SK-N-SH (cell line): ENCODE results near the gene SLITRK3. TPM values are rescaled to one million over a fixed set of nuclear protein-coding genes. Genes with fewer than 3 reads are reported as not detected.

Source experiments
- CTCF ChIA-PET: fragments of 300-600, 350-600 bp; formaldehyde crosslinking; extraction: SDS; loops from one replicate; lab custom pipeline; 2021; lab: Yijun Ruan, JAX
- POLR2A ChIA-PET: fragments of 350-600 bp; sonication (Branson Sonifier 250); formaldehyde crosslinking; extraction: SDS; loops from one replicate; lab custom pipeline; 2020; ENCODE audit warnings: antibody characterized with exemption, inconsistent platforms; lab: Yijun Ruan, JAX
- DNase-seq: peaks from one replicate; pipeline ENCODE4 v3.0.0; 2012
- H2AFZ ChIP-seq: fragments of 200-600 bp; sonication (generic); 2 replicates; pipeline ENCODE4 v1.8.1; 2016; ENCODE audit warnings: antibody characterized with exemption, mild to moderate bottlenecking, low read depth
- H3F3A ChIP-seq: fragments of 200-600 bp; sonication (generic); replicated peaks from 2 replicates; pipeline ENCODE3; 2016; ENCODE audit warnings: antibody characterized with exemption, mild to moderate bottlenecking; ENCODE audit not compliant: insufficient read depth
- H3K27ac ChIP-seq, 2 experiments: fragments of 200-500 bp in 1 of 2; fragments of 200-600 bp in 1 of 2; sonication (Bioruptor generic) in 1 of 2; sonication (generic), shearing (Covaris generic) in 1 of 2; 2 replicates each; pipeline versions ENCODE4 v1.5.1 to v1.6.1; 2014 to 2016; ENCODE audit warnings: low read depth in 2 of 2, inconsistent platforms in 1 of 2, low read length in 1 of 2, mild to moderate bottlenecking in 1 of 2, mixed read lengths in 1 of 2
- H3K27me3 ChIP-seq: fragments of 200-600 bp; sonication (generic), shearing (Covaris generic); 2 replicates; pipeline ENCODE4 v1.6.1; 2016; ENCODE audit warnings: mixed run types; ENCODE audit not compliant: insufficient read depth
- H3K36me3 ChIP-seq, 2 experiments: fragments of 200-500 bp in 1 of 2; fragments of 200-600 bp in 1 of 2; sonication (Bioruptor generic) in 1 of 2; sonication (generic) in 1 of 2; replicated peaks in 1 of 2; 2 replicates each; pipeline versions ENCODE3 to v1.5.1; 2014 to 2016; ENCODE audit warnings: low read length in 1 of 2, mild to moderate bottlenecking in 1 of 2; ENCODE audit not compliant: insufficient read depth in 2 of 2, control insufficient read depth in 1 of 2
- H3K4me1 ChIP-seq, 2 experiments: fragments of 200-500 bp in 1 of 2; fragments of 200-600 bp in 1 of 2; sonication (Bioruptor generic) in 1 of 2; sonication (generic), shearing (Covaris generic) in 1 of 2; 2 replicates each; pipeline versions ENCODE4 v1.5.1 to v1.6.1; 2014 to 2016; ENCODE audit warnings: low read depth in 1 of 2, low read length in 1 of 2, mixed run types in 1 of 2; ENCODE audit not compliant: insufficient read depth in 2 of 2, control insufficient read depth in 1 of 2
- H3K4me2 ChIP-seq: fragments of 200-600 bp; sonication (generic), shearing (Covaris generic); 2 replicates; pipeline ENCODE4 v1.6.1; 2017; ENCODE audit warnings: mixed run types
- H3K4me3 ChIP-seq, 2 experiments: fragments of 200-500 bp in 1 of 2; fragments of 200-600 bp in 1 of 2; sonication (Bioruptor generic) in 1 of 2; sonication (generic), shearing (Covaris generic) in 1 of 2; 2 replicates each; pipeline versions ENCODE4 v1.5.1 to v1.8.1; 2014 to 2016; ENCODE audit warnings: low read depth in 2 of 2, inconsistent platforms in 1 of 2, low read length in 1 of 2, mild to moderate bottlenecking in 1 of 2, mixed read lengths in 1 of 2, moderate library complexity in 1 of 2
- H3K79me2 ChIP-seq: fragments of 200-600 bp; sonication (generic); 2 replicates; pipeline ENCODE4 v1.8.1; 2017; ENCODE audit warnings: mild to moderate bottlenecking; ENCODE audit not compliant: insufficient read depth
- H3K9ac ChIP-seq: fragments of 200-600 bp; sonication (generic); 2 replicates; pipeline ENCODE4 v1.6.1; 2017; ENCODE audit warnings: mixed run types
- H3K9me2 ChIP-seq: fragments of 200-600 bp; sonication (generic); 2 replicates; pipeline ENCODE4 v1.6.1; 2017; ENCODE audit warnings: mixed run types
- H3K9me3 ChIP-seq: fragments of 200-600 bp; sonication (generic); 2 replicates; pipeline ENCODE4 v1.6.1; 2017; ENCODE audit warnings: mixed run types, mild to moderate bottlenecking, moderate library complexity
- H4K20me1 ChIP-seq: fragments of 200-600 bp; sonication (generic); 2 replicates; pipeline ENCODE4 v1.6.1; 2017; ENCODE audit warnings: mild to moderate bottlenecking, mixed run types; ENCODE audit not compliant: insufficient read depth
- ELF1 ChIP-seq: IDR thresholded peaks from 2 replicates; pipeline ENCODE4 v1.4.0; 2012
- EZH2phosphoT487 ChIP-seq: fragments of 200-600 bp; sonication (generic); IDR thresholded peaks from 2 replicates; pipeline ENCODE4 v1.6.1; 2017; ENCODE audit warnings: low read depth, mixed run types, mild to moderate bottlenecking, antibody characterized with exemption, moderate library complexity, borderline replicate concordance
- FOSL2 ChIP-seq: IDR thresholded peaks from 2 replicates; pipeline ENCODE4 v1.4.0; 2012; ENCODE audit warnings: low read depth, mild to moderate bottlenecking, moderate library complexity, borderline replicate concordance
- FOXM1 ChIP-seq: IDR thresholded peaks from 2 replicates; pipeline ENCODE4 v1.4.0; 2012; ENCODE audit warnings: low read depth, mild to moderate bottlenecking
- IRF3 ChIP-seq: fragments of 150-350 bp; IDR thresholded peaks from 2 replicates; pipeline ENCODE4 v1.6.1; 2016; ENCODE audit warnings: mild to moderate bottlenecking, low read depth, low read length
- MEF2A ChIP-seq: IDR thresholded peaks from 2 replicates; pipeline ENCODE4 v1.4.0; 2012; ENCODE audit warnings: low read depth, borderline replicate concordance
- NFIC ChIP-seq: IDR thresholded peaks from 2 replicates; pipeline ENCODE4 v1.4.0; 2012; ENCODE audit warnings: borderline replicate concordance
- RCOR1 ChIP-seq: fragments of 150-350 bp; IDR thresholded peaks from 2 replicates; pipeline ENCODE4 v1.6.1; 2017; ENCODE audit warnings: antibody characterized with exemption, low read length
- REST ChIP-seq: IDR thresholded peaks from 2 replicates; pipeline ENCODE4 v1.6.1; 2012; ENCODE audit warnings: mild to moderate bottlenecking, low read depth, low read length, moderate library complexity
- RXRA ChIP-seq: IDR thresholded peaks from 2 replicates; pipeline ENCODE4 v1.4.0; 2012; ENCODE audit warnings: low read depth, mild to moderate bottlenecking, borderline replicate concordance
- SMC3 ChIP-seq: IDR thresholded peaks from 2 replicates; pipeline ENCODE4 v1.6.1; 2012; ENCODE audit warnings: low read depth, low read length, improper control_type of control experiment
- TAF1 ChIP-seq: IDR thresholded peaks from 2 replicates; pipeline ENCODE4 v1.6.1; 2012; ENCODE audit warnings: low read depth, mild to moderate bottlenecking, low read length, moderate library complexity, borderline replicate concordance
- TCF12 ChIP-seq: IDR thresholded peaks from 2 replicates; pipeline ENCODE4 v1.4.0; 2012
- YY1 ChIP-seq: IDR thresholded peaks from 2 replicates; pipeline ENCODE4 v1.4.0; 2012; ENCODE audit warnings: low read depth, mild to moderate bottlenecking
- ZBTB33 ChIP-seq: IDR thresholded peaks from 2 replicates; pipeline ENCODE4 v1.4.0; 2012; ENCODE audit warnings: low read depth, borderline replicate concordance
- WGBS: methylation state at CpG from one replicate; pipeline ENCODE4 v1.1.6; 2017; ENCODE audit warnings: low lambda C conversion rate; 5-methylcytosine and 5-hydroxymethylcytosine counted together
- polyA plus RNA-seq, 3 experiments: library from polyadenylated mRNA; depleted of rRNA; stranded (reverse); fragments of >200 nt; gene quantifications; 2 replicates each; pipeline ENCODE4 v1.2.3, GENCODE V29; 2012
- TF ChIP-seq, protein P1 (sequence below): IDR thresholded peaks from 2 replicates; pipeline ENCODE4 v1.4.0; 2012; ENCODE audit warnings: low read depth
- TF ChIP-seq, protein P2 (sequence below): fragments of 200-600 bp; sonication (generic); IDR thresholded peaks from 2 replicates; pipeline ENCODE4 v1.6.1; 2017; ENCODE audit warnings: antibody characterized with exemption, mild to moderate bottlenecking, moderate library complexity
- TF ChIP-seq, protein P3 (sequence below): IDR thresholded peaks from 2 replicates; pipeline ENCODE4; 2012

SLITRK3 gene
- polyA plus RNA-seq, 1 of the 3 experiments (the other 2 are of a cell fraction), result not detected

GRCh38 chr3:165202995-165203394 lies 6.8 kb upstream of the SLITRK3 start:
- DNase-seq, result no peak
- Histone ChIP-seq H2AFZ (no peak overlapping the region), H3K9me2 (no peaks in the 10 kb centered on the region), H3K79me2 (no peaks in the 10 kb centered on the region), H3K27me3 (peaks cover 2% of the 10 kb centered on the region; the same call in 1 of the 2 replicates), H3K9ac (no peak overlapping the region), H3K4me1 (peaks cover 0 to 4% of the 10 kb centered on the region in 2 experiments; a peak in 2 of 4 replicates), H3K27ac (no peak overlapping the region), H3K36me3 (no peaks in the 10 kb centered on the region), H3K9me3 (no peaks in the 10 kb centered on the region), H4K20me1 (no peaks in the 10 kb centered on the region), H3K4me2 (no peak overlapping the region), H3K4me3 (no peak overlapping the region), H3F3A (no peaks in the 10 kb centered on the region)
- ChIA-PET POLR2A (no interaction called here), CTCF (interaction anchor here (1.0 kb wide), 1 partner anchor 8 kb away, joined by 3 read pairs; no protein-coding TSS in a partner anchor)
- 42% methylated on average over 5 of the region's 5 CpGs for WGBS
- TF ChIP-seq ZBTB33, result no peak
- no peak for TF ChIP-seq FOXM1
- no peak for TF ChIP-seq EZH2phosphoT487
- no peak for TF ChIP-seq RCOR1
- TF ChIP-seq, protein P1, sequence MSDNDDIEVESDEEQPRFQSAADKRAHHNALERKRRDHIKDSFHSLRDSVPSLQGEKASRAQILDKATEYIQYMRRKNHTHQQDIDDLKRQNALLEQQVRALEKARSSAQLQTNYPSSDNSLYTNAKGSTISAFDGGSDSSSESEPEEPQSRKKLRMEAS, result no peak
- TF ChIP-seq TCF12, result no peak
- no peak for TF ChIP-seq IRF3
- TF ChIP-seq TAF1, result no peak
- TF ChIP-seq, protein P2, sequence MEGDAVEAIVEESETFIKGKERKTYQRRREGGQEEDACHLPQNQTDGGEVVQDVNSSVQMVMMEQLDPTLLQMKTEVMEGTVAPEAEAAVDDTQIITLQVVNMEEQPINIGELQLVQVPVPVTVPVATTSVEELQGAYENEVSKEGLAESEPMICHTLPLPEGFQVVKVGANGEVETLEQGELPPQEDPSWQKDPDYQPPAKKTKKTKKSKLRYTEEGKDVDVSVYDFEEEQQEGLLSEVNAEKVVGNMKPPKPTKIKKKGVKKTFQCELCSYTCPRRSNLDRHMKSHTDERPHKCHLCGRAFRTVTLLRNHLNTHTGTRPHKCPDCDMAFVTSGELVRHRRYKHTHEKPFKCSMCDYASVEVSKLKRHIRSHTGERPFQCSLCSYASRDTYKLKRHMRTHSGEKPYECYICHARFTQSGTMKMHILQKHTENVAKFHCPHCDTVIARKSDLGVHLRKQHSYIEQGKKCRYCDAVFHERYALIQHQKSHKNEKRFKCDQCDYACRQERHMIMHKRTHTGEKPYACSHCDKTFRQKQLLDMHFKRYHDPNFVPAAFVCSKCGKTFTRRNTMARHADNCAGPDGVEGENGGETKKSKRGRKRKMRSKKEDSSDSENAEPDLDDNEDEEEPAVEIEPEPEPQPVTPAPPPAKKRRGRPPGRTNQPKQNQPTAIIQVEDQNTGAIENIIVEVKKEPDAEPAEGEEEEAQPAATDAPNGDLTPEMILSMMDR, result no peak
- no peak for TF ChIP-seq FOSL2
- no peak for TF ChIP-seq RXRA
- no peak for TF ChIP-seq MEF2A

DNA sequence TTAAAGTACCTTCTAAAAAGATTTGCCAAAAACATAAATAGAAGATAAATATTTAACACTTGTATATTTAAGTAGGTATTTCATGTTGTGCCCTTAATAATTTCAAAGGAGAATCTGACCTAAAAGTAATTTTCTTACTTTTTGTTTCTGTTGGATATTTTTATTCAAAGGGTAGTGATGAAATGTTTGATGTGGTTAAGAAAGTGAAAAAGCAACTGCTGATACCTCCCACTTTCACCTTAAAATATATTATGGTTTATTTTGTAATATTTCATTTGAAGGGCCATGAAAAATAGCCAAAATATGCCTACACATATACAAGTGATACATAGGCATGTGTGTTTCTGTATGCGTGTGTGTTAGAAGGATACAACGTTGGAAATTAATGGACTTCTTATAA lies 5.8 kb upstream of the SLITRK3 start:
- H3K36me3 ChIP-seq, result no peaks in the 10 kb centered on the region
- no peak overlapping the region for H3K4me3 ChIP-seq
- no peak overlapping the region for H3K27ac ChIP-seq
- no peak for DNase-seq
- H3K79me2 ChIP-seq, result no peaks in the 10 kb centered on the region
- peaks cover 0 to 4% of the 10 kb centered on the region in 2 experiments; a peak in 2 of 4 replicates for H3K4me1 ChIP-seq
- no peak overlapping the region for H2AFZ ChIP-seq
- H3K4me2 ChIP-seq, result no peak overlapping the region
- peaks cover 8% of the 10 kb centered on the region; the same call in 1 of the 2 replicates for H3K27me3 ChIP-seq
- no peaks in the 10 kb centered on the region for H3K9me2 ChIP-seq
- ChIA-PET POLR2A (no interaction called here), CTCF (interaction anchor here (1.0 kb wide), 1 partner anchor 9 kb away, joined by 3 read pairs; no protein-coding TSS in a partner anchor)
- H4K20me1 ChIP-seq, result no peaks in the 10 kb centered on the region
- no peak overlapping the region for H3K9ac ChIP-seq
- H3K9me3 ChIP-seq, result no peaks in the 10 kb centered on the region
- 21% methylated on average over 2 of the region's 2 CpGs for WGBS
- H3F3A ChIP-seq, result no peaks in the 10 kb centered on the region
- TF ChIP-seq FOXM1 (no peak), REST (no peak), SMC3 (no peak), TAF1 (no peak), ELF1 (no peak), RXRA (no peak), NFIC (no peak), YY1 (no peak)
- TF ChIP-seq, protein P3, sequence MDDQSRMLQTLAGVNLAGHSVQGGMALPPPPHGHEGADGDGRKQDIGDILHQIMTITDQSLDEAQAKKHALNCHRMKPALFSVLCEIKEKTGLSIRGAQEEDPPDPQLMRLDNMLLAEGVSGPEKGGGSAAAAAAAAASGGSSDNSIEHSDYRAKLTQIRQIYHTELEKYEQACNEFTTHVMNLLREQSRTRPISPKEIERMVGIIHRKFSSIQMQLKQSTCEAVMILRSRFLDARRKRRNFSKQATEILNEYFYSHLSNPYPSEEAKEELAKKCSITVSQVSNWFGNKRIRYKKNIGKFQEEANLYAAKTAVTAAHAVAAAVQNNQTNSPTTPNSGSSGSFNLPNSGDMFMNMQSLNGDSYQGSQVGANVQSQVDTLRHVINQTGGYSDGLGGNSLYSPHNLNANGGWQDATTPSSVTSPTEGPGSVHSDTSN, result no peak
